SU-DHL-6 (cell line): Measurements from ENCODE around the gene STN1.

ENCODE experiments used
- EZH2phosphoT487 ChIP-seq: fragments of 200-600 bp; sonication (generic), shearing (Covaris generic); conservative IDR thresholded peaks from 2 replicates; pipeline ENCODE4 v1.6.1; 2018; ENCODE audit warnings: mild to moderate bottlenecking, antibody characterized with exemption, low read length, moderate library complexity, mixed read lengths
- TF ChIP-seq, protein P1 (sequence below): fragments of 200-600 bp; sonication (generic); IDR thresholded peaks from one replicate; pipeline ENCODE4 v1.5.1; 2017; ENCODE audit warnings: antibody characterized with exemption, mild to moderate bottlenecking, low read length, moderate library complexity; ENCODE audit not compliant: insufficient read depth, poor library complexity, severe bottlenecking

GRCh38 chr10:103930881-103931280 lies 12.9 kb upstream of the STN1 start:
- TF ChIP-seq, protein P1, sequence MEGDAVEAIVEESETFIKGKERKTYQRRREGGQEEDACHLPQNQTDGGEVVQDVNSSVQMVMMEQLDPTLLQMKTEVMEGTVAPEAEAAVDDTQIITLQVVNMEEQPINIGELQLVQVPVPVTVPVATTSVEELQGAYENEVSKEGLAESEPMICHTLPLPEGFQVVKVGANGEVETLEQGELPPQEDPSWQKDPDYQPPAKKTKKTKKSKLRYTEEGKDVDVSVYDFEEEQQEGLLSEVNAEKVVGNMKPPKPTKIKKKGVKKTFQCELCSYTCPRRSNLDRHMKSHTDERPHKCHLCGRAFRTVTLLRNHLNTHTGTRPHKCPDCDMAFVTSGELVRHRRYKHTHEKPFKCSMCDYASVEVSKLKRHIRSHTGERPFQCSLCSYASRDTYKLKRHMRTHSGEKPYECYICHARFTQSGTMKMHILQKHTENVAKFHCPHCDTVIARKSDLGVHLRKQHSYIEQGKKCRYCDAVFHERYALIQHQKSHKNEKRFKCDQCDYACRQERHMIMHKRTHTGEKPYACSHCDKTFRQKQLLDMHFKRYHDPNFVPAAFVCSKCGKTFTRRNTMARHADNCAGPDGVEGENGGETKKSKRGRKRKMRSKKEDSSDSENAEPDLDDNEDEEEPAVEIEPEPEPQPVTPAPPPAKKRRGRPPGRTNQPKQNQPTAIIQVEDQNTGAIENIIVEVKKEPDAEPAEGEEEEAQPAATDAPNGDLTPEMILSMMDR = no peak
- TF ChIP-seq EZH2phosphoT487 = no peak
